Measurements from ENCODE around the gene GRHPR. TPM values are rescaled to one million over a fixed set of nuclear protein-coding genes. Genes with fewer than 3 reads are reported as not detected.
"Not testable (repeated sequence)": the region's sequence is repeated elsewhere in the genome, so short reads cannot be mapped to it uniquely, and the experiment has no call there.

The GRHPR gene
- total RNA-seq, 1 donor from 2014 or later = 111 TPM

GRCh38 chr9:37417857-37418618, 4.5 kb upstream of the GRHPR start:
- intact Hi-C loops (cut with DNase I) = no loop called here
- DNase-seq (ENCODE audit: missing footprints) = no peak
- no peak for ATAC-seq

GRCh38 chr9:37419204-37419603, 3.3 kb upstream of the GRHPR start:
- DNase-seq (ENCODE audit: missing footprints) (no peak), ATAC-seq (no peak)
- intact Hi-C loops (cut with DNase I) = no loop called here

GRCh38 chr9:37420271-37421215, 2.0 kb upstream of the GRHPR start:
- ATAC-seq (no peak), DNase-seq (ENCODE audit: missing footprints) (no peak)
- intact Hi-C loops (cut with DNase I) = loop anchor here (5.0 to 10.0 kb wide), 2 partner anchors 47 to 154 kb away; partner anchors contain the start of genes FBXO10 and ZBTB5

GRCh38 chr9:37421914-37422288, 595 bp upstream of the GRHPR start:
- ATAC-seq (peak; percentile 53), DNase-seq (ENCODE audit: missing footprints) (no peak)
- intact Hi-C loops (cut with DNase I) = loop anchor here (5.0 to 10.0 kb wide), 2 partner anchors 45 to 153 kb away; partner anchors contain the start of genes FBXO10 and ZBTB5

GRCh38 chr9:37423508-37423907, 1.0 kb downstream of the GRHPR start:
- ATAC-seq (no peak), DNase-seq (ENCODE audit: missing footprints) (no peak)
- intact Hi-C loops (cut with DNase I) = loop anchor here (5.0 to 10.0 kb wide), 2 partner anchors 44 to 151 kb away; partner anchors contain the start of genes FBXO10 and ZBTB5

GRCh38 chr9:37424204-37424685, 1.7 kb downstream of the GRHPR start:
- DNase-seq (ENCODE audit: missing footprints) = no peak
- ATAC-seq = no peak
- intact Hi-C loops (cut with DNase I) = loop anchor here (5.0 to 10.0 kb wide), 2 partner anchors 43 to 151 kb away; partner anchors contain the start of genes FBXO10 and ZBTB5

- DNase-seq (ENCODE audit: missing footprints) (no peak), ATAC-seq (no peak)
- intact Hi-C loops (cut with DNase I) = loop anchor here (5.0 to 10.0 kb wide), 2 partner anchors 43 to 150 kb away; partner anchors contain the start of genes FBXO10 and ZBTB5
These were observed 2.3 kb downstream of the GRHPR start for GRCh38 chr9:37424686-37425297.

- intact Hi-C loops (cut with DNase I) = loop anchor here (10.0 kb wide), 1 partner anchor 149 kb away; the partner anchor contains the start of gene FBXO10
- DNase-seq (ENCODE audit: missing footprints) = no peak
- no peak for ATAC-seq
These were observed 2.8 kb downstream of the GRHPR start for GRCh38 chr9:37425298-37425752.

- DNase-seq (ENCODE audit: missing footprints); ATAC-seq: not testable (repeated sequence)
- intact Hi-C loops (cut with DNase I) = loop anchor here (10.0 kb wide), 1 partner anchor 148 kb away; the partner anchor contains the start of gene FBXO10
These were observed 3.9 kb downstream of the GRHPR start for GRCh38 chr9:37426431-37426830.

- ATAC-seq = no peak
- intact Hi-C loops (cut with DNase I) = loop anchor here (10.0 kb wide), 1 partner anchor 148 kb away; the partner anchor contains the start of gene FBXO10
- DNase-seq (ENCODE audit: missing footprints) = no peak
These were observed 4.3 kb downstream of the GRHPR start for GRCh38 chr9:37426846-37427245.

- DNase-seq (ENCODE audit: missing footprints) = no peak
- intact Hi-C loops (cut with DNase I) = loop anchor here (10.0 kb wide), 1 partner anchor 146 kb away; the partner anchor contains the start of gene FBXO10
- ATAC-seq = no peak
These were observed 5.8 kb downstream of the GRHPR start for GRCh38 chr9:37428345-37428744.

GRCh38 chr9:37429441-37430285, 7.2 kb downstream of the GRHPR start:
- no peak for DNase-seq (ENCODE audit: missing footprints)
- ATAC-seq = no peak
- intact Hi-C loops (cut with DNase I) = loop anchor here (10.0 kb wide), 1 partner anchor 145 kb away; the partner anchor contains the start of gene FBXO10

GRCh38 chr9:37430841-37431597, 8.5 kb downstream of the GRHPR start:
- peak; percentile 24 for ATAC-seq
- intact Hi-C loops (cut with DNase I) = no loop called here
- no peak for DNase-seq (ENCODE audit: missing footprints)

GRCh38 chr9:37432020-37432419, 9.5 kb downstream of the GRHPR start:
- DNase-seq (ENCODE audit: missing footprints) (no peak), ATAC-seq (no peak)
- intact Hi-C loops (cut with DNase I) = no loop called here

- no peak for DNase-seq (ENCODE audit: missing footprints)
- ATAC-seq = peak; percentile 41
- intact Hi-C loops (cut with DNase I) = no loop called here
These were observed 11.4 kb downstream of the GRHPR start for GRCh38 chr9:37433867-37434371.

GRCh38 chr9:37436540-37436939, 14.0 kb downstream of the GRHPR start:
- DNase-seq (ENCODE audit: missing footprints) (no peak), ATAC-seq (peak; percentile 27)
- intact Hi-C loops (cut with DNase I) = no loop called here
